DMS114 treated with DMSO at 0.1 percent for 48 hours (cell line): ENCODE data around the gene FMO1.
"Not testable (repeated sequence)": the region's sequence is repeated elsewhere in the genome, so short reads cannot be mapped to it uniquely, and the experiment has no call there.

ENCODE experiments used
- DNase-seq: peaks from one replicate; lab custom pipeline; 2025; ENCODE audit not compliant: unreplicated experiment; lab: John Stamatoyannopoulos, UW

FMO1 gene

GRCh38 chr1:171248302-171248701 lies at the start of gene FMO1:
TSS of gene FMO1 (plus strand) at chr1:171248494. CDS start at chr1:171258088, 9,594 bp downstream.
- no peak for DNase-seq

GRCh38 chr1:171204296-171204695 lies 44.0 kb upstream of the FMO1 start:
- DNase-seq: no peak

- DNase-seq: no peak
These were observed 41.9 kb upstream of the FMO1 start for GRCh38 chr1:171206204-171206977.

GRCh38 chr1:171206978-171207355 lies 41.3 kb upstream of the FMO1 start:
- no peak for DNase-seq

GRCh38 chr1:171207377-171207776 lies 40.9 kb upstream of the FMO1 start:
- DNase-seq: no peak

GRCh38 chr1:171210355-171210754 lies 37.9 kb upstream of the FMO1 start:
- DNase-seq: no peak

GRCh38 chr1:171212607-171213351 lies 35.5 kb upstream of the FMO1 start:
- DNase-seq: no peak

GRCh38 chr1:171213559-171214454 lies 34.5 kb upstream of the FMO1 start:
- no peak for DNase-seq

- DNase-seq: no peak
These were observed 30.4 kb upstream of the FMO1 start for GRCh38 chr1:171217658-171218443.

GRCh38 chr1:171218661-171219060 lies 29.6 kb upstream of the FMO1 start:
- DNase-seq: no peak

GRCh38 chr1:171219346-171220080 lies 28.8 kb upstream of the FMO1 start:
- DNase-seq: no peak

- no peak for DNase-seq
These were observed 28.2 kb upstream of the FMO1 start for GRCh38 chr1:171220081-171220420.

- DNase-seq: no peak
These were observed 27.7 kb upstream of the FMO1 start for GRCh38 chr1:171220581-171221054.

GRCh38 chr1:171221665-171222591 lies 26.4 kb upstream of the FMO1 start:
- DNase-seq: no peak

- no peak for DNase-seq
These were observed 25.4 kb upstream of the FMO1 start for GRCh38 chr1:171222936-171223335.

GRCh38 chr1:171224257-171224656 lies 24.0 kb upstream of the FMO1 start:
- not testable (repeated sequence) for DNase-seq

- DNase-seq: peak; percentile 55
These were observed 21.4 kb upstream of the FMO1 start for GRCh38 chr1:171226747-171227370.

- DNase-seq: no peak
These were observed 17.0 kb upstream of the FMO1 start for GRCh38 chr1:171231326-171231725.
